Suprapubic skin (tissue), 4 donors: ENCODE data around the gene GLCCI1. TPM values are rescaled to one million over a fixed set of nuclear protein-coding genes. Genes with fewer than 3 reads are reported as not detected.

Experiments used
- DNase-seq, 2 donors: peaks; one replicate each; pipeline ENCODE4 v3.0.0-alpha.2; 2019; ENCODE audit warnings: low spot score in 2 of 2
- H3K27ac ChIP-seq: fragments of 200-600 bp; sonication (generic); one replicate; pipeline ENCODE4 v1.5.1; 2019
- H3K27me3 ChIP-seq: fragments of 200-600 bp; sonication (generic); one replicate; pipeline ENCODE4 v1.5.1; 2019
- H3K36me3 ChIP-seq: fragments of 200-600 bp; sonication (generic); one replicate; pipeline ENCODE4 v1.5.1; 2019
- H3K4me1 ChIP-seq: fragments of 200-600 bp; sonication (generic); one replicate; pipeline ENCODE4 v1.5.1; 2019
- H3K4me3 ChIP-seq: fragments of 200-600 bp; sonication (generic); one replicate; pipeline ENCODE4 v1.5.1; 2019; ENCODE audit warnings: mild to moderate bottlenecking
- H3K9me3 ChIP-seq: fragments of 200-600 bp; sonication (generic); one replicate; pipeline ENCODE4 v1.5.1; 2019
- EP300 ChIP-seq: sonication (generic); formaldehyde crosslinking; IDR thresholded peaks from one replicate; pipeline ENCODE4 v1.6.1; 2017; ENCODE audit warnings: antibody characterized with exemption
- POLR2A ChIP-seq, 2 donors: fragments of 450-650 bp; IDR thresholded peaks; one replicate each; pipeline ENCODE4 v1.6.1; 2017; ENCODE audit warnings: antibody characterized with exemption in 2 of 2, mild to moderate bottlenecking in 2 of 2, moderate library complexity in 2 of 2
- POLR2AphosphoS5 ChIP-seq, 3 donors: sonication (generic); formaldehyde crosslinking; IDR thresholded peaks; one replicate each; pipeline ENCODE4 v1.6.1; 2017; ENCODE audit warnings: antibody characterized with exemption in 3 of 3
- WGBS: methylation state at CpG from one replicate; pipeline ENCODE4 v1.1.5; 2018; 5-methylcytosine and 5-hydroxymethylcytosine counted together
- total RNA-seq, 4 donors: library from RNA; depleted of rRNA; stranded (reverse); fragments of >200 nt; gene quantifications; one replicate each; pipeline ENCODE4 v1.1.0, GENCODE V29; 2016
- TF ChIP-seq, protein P1 (sequence below), 2 donors: fragments of 200-600 bp in 1 of 2; fragments of 450-650 bp in 1 of 2; sonication (generic) in 1 of 2; IDR thresholded peaks; one replicate each; pipeline ENCODE4 v1.5.1; 2016 to 2019; ENCODE audit warnings: antibody characterized with exemption in 2 of 2, mild to moderate bottlenecking in 1 of 2, moderate library complexity in 1 of 2

GLCCI1 gene
- total RNA-seq, 4 donors from 2014 or later = 17.1 to 37.7 (median 23.6) TPM

DNA sequence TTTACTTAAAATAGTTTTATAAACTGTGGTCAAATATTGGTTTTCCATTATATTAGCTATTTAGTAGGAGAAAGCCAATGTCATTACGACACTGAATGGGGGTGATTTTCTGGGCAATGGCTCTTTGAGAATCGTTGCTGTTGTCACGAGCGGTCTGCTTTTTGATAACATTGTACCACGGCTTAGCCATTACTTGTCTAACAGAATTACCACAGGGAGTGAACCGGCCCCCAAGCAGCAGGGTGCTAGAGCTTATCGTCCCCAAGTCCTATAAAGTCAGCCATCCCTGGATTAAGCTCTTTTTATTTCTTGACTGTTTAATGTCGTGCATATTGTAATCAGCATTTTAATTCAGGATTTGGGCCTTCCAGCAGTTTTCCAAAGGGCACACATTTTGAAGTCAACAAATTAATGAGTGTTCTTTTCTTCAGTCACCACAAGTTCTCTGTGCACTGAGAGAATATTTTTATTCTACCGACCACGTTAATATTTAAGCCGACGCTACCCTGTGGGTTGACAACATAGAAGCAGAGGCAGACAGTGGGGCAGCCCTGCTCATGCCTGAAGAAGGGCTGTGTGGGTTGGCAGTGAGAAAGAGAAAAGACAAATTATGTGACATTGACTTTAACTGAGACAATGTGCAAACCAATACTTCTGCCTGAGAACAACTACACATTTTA, 167.6 kb downstream of the GLCCI1 start:
- H3K27me3 ChIP-seq = no peaks in the 10 kb centered on the region
- H3K36me3 ChIP-seq = no peaks in the 10 kb centered on the region
- no peaks in the 10 kb centered on the region for H3K9me3 ChIP-seq
- H3K4me3 ChIP-seq = no peak overlapping the region
- TF ChIP-seq POLR2A (IDR thresholded peaks at IDR 0.05) (no peak), EP300 (no peak), POLR2AphosphoS5 (IDR thresholded peaks at IDR 0.05) (no peak)
- TF ChIP-seq, protein P1, sequence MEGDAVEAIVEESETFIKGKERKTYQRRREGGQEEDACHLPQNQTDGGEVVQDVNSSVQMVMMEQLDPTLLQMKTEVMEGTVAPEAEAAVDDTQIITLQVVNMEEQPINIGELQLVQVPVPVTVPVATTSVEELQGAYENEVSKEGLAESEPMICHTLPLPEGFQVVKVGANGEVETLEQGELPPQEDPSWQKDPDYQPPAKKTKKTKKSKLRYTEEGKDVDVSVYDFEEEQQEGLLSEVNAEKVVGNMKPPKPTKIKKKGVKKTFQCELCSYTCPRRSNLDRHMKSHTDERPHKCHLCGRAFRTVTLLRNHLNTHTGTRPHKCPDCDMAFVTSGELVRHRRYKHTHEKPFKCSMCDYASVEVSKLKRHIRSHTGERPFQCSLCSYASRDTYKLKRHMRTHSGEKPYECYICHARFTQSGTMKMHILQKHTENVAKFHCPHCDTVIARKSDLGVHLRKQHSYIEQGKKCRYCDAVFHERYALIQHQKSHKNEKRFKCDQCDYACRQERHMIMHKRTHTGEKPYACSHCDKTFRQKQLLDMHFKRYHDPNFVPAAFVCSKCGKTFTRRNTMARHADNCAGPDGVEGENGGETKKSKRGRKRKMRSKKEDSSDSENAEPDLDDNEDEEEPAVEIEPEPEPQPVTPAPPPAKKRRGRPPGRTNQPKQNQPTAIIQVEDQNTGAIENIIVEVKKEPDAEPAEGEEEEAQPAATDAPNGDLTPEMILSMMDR (IDR thresholded peaks at IDR 0.05) = no peak
- WGBS = 97% methylated on average over 12 of the region's 12 CpGs
- no peaks in the 10 kb centered on the region for H3K4me1 ChIP-seq
- DNase-seq = no peak
- H3K27ac ChIP-seq = no peak overlapping the region
